Liver (tissue), 3 donors: Measurements from ENCODE around the gene POMGNT1.
"Not testable (repeated sequence)": the region's sequence is repeated elsewhere in the genome, so short reads cannot be mapped to it uniquely, and the experiment has no call there.

Source experiments
- GABPA ChIP-seq, 2 donors: IDR thresholded peaks in 1 of 2; conservative IDR thresholded peaks in 1 of 2; 2 replicates each; pipeline ENCODE4 v1.6.1; 2016; ENCODE audit warnings: antibody characterized with exemption in 2 of 2, mild to moderate bottlenecking in 1 of 2, moderate library complexity in 1 of 2
- RAD21 ChIP-seq, 2 donors: IDR thresholded peaks; 2 replicates each; pipeline ENCODE4 v1.6.1; 2016; ENCODE audit warnings: antibody characterized with exemption in 2 of 2, mild to moderate bottlenecking in 2 of 2
- TAF1 ChIP-seq: conservative IDR thresholded peaks from 2 replicates; pipeline ENCODE4 v1.6.1; 2016; ENCODE audit warnings: antibody characterized with exemption, mild to moderate bottlenecking
- TF ChIP-seq, protein P1 (sequence below): fragments of 150-350 bp; IDR thresholded peaks from 2 replicates; pipeline ENCODE4 v1.5.1; 2017; ENCODE audit warnings: improper control_type of control experiment, low read depth, low read length; ENCODE audit not compliant: missing input control
- TF ChIP-seq, protein P2 (sequence below): IDR thresholded peaks from 2 replicates; pipeline ENCODE4 v1.6.1; 2016; ENCODE audit warnings: antibody characterized with exemption, mild to moderate bottlenecking
- TF ChIP-seq, protein P3 (sequence below): IDR thresholded peaks from 2 replicates; pipeline ENCODE4 v1.6.1; 2016; ENCODE audit warnings: antibody characterized with exemption
- TF ChIP-seq, protein P4 (sequence below): IDR thresholded peaks from 2 replicates; pipeline ENCODE4 v1.6.1; 2016; ENCODE audit warnings: antibody characterized with exemption
- donor health status: healthy.
- donor health status: healthy.

DNA sequence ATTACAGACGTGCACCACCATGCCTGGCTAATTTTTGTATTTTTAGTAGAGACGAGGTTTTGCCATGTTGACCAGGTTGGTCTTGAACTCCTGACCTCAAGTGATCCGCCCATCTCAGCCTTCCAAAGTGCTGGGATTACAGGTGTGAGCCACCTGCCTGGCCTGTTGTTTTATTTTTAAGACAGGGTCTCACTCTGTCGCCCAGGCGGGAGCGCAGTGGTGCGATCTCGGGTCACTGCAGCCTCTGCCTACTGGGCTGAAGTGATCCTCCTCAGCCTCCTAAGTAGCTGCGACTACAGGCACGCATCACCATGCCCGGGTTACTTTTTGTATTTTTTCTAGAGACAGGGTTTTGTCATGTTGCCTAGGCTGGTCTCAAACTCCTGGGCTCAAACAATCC is 24.8 kb upstream of the POMGNT1 start:
- TF ChIP-seq, protein P1, sequence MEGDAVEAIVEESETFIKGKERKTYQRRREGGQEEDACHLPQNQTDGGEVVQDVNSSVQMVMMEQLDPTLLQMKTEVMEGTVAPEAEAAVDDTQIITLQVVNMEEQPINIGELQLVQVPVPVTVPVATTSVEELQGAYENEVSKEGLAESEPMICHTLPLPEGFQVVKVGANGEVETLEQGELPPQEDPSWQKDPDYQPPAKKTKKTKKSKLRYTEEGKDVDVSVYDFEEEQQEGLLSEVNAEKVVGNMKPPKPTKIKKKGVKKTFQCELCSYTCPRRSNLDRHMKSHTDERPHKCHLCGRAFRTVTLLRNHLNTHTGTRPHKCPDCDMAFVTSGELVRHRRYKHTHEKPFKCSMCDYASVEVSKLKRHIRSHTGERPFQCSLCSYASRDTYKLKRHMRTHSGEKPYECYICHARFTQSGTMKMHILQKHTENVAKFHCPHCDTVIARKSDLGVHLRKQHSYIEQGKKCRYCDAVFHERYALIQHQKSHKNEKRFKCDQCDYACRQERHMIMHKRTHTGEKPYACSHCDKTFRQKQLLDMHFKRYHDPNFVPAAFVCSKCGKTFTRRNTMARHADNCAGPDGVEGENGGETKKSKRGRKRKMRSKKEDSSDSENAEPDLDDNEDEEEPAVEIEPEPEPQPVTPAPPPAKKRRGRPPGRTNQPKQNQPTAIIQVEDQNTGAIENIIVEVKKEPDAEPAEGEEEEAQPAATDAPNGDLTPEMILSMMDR: not testable (repeated sequence)
- TF ChIP-seq, protein P2, sequence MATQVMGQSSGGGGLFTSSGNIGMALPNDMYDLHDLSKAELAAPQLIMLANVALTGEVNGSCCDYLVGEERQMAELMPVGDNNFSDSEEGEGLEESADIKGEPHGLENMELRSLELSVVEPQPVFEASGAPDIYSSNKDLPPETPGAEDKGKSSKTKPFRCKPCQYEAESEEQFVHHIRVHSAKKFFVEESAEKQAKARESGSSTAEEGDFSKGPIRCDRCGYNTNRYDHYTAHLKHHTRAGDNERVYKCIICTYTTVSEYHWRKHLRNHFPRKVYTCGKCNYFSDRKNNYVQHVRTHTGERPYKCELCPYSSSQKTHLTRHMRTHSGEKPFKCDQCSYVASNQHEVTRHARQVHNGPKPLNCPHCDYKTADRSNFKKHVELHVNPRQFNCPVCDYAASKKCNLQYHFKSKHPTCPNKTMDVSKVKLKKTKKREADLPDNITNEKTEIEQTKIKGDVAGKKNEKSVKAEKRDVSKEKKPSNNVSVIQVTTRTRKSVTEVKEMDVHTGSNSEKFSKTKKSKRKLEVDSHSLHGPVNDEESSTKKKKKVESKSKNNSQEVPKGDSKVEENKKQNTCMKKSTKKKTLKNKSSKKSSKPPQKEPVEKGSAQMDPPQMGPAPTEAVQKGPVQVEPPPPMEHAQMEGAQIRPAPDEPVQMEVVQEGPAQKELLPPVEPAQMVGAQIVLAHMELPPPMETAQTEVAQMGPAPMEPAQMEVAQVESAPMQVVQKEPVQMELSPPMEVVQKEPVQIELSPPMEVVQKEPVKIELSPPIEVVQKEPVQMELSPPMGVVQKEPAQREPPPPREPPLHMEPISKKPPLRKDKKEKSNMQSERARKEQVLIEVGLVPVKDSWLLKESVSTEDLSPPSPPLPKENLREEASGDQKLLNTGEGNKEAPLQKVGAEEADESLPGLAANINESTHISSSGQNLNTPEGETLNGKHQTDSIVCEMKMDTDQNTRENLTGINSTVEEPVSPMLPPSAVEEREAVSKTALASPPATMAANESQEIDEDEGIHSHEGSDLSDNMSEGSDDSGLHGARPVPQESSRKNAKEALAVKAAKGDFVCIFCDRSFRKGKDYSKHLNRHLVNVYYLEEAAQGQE: not testable (repeated sequence)
- TF ChIP-seq GABPA (IDR thresholded peaks at IDR 0.05 in 1 of 2, conservative IDR thresholded peaks at IDR 0.05 in 1 of 2); RAD21 (IDR thresholded peaks at IDR 0.05); TAF1: not testable (repeated sequence)
- TF ChIP-seq, protein P3, sequence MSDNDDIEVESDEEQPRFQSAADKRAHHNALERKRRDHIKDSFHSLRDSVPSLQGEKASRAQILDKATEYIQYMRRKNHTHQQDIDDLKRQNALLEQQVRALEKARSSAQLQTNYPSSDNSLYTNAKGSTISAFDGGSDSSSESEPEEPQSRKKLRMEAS: not testable (repeated sequence)
- TF ChIP-seq, protein P4, sequence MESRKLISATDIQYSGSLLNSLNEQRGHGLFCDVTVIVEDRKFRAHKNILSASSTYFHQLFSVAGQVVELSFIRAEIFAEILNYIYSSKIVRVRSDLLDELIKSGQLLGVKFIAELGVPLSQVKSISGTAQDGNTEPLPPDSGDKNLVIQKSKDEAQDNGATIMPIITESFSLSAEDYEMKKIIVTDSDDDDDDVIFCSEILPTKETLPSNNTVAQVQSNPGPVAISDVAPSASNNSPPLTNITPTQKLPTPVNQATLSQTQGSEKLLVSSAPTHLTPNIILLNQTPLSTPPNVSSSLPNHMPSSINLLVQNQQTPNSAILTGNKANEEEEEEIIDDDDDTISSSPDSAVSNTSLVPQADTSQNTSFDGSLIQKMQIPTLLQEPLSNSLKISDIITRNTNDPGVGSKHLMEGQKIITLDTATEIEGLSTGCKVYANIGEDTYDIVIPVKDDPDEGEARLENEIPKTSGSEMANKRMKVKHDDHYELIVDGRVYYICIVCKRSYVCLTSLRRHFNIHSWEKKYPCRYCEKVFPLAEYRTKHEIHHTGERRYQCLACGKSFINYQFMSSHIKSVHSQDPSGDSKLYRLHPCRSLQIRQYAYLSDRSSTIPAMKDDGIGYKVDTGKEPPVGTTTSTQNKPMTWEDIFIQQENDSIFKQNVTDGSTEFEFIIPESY: not testable (repeated sequence)
